Measurements from ENCODE around the gene CYP2C8. TPM values are rescaled to one million over a fixed set of nuclear protein-coding genes. Genes with fewer than 3 reads are reported as not detected.
"Not testable (repeated sequence)": the region's sequence is repeated elsewhere in the genome, so short reads cannot be mapped to it uniquely, and the experiment has no call there.

Gene CYP2C8
- under 1 TPM in 1 of 2 experiments, not detected in 1; 0.38 TPM for total RNA-seq

GRCh38 chr10:95069286-95069685, at the start of gene CYP2C8:
Gene CYP2C8 (minus strand): TSS chr10:95069497. CDS start chr10:95069402, 95 bp downstream.
- no peak for ATAC-seq
- H3K4me1 Mint-ChIP-seq (ENCODE audit: low read depth) = no peaks in the 10 kb centered on the region
- H3K9me3 Mint-ChIP-seq = no peaks in the 10 kb centered on the region
- H3K27ac Mint-ChIP-seq = no peak within 1 kb of the TSS
- no peaks in the 10 kb centered on the region for H3K36me3 Mint-ChIP-seq (ENCODE audit: low read depth)
- TF ChIP-seq CTCF (IDR thresholded peaks at IDR 0.05) = no peak
- DNase-seq = no peak
- H3K27me3 Mint-ChIP-seq = no peaks in the 10 kb centered on the region
- CTCF ChIA-PET = no interaction called here
- POLR2A ChIA-PET = no interaction called here
- intact Hi-C loops (cut with micrococcal nuclease) = no loop called here
- H3K4me3 Mint-ChIP-seq = no peak within 1 kb of the TSS

GRCh38 chr10:95116869-95117269, 47.6 kb upstream of the CYP2C8 start:
- DNase-seq = no peak
- Mint-ChIP-seq H3K4me3 (no peak overlapping the region), H3K27me3 (peaks cover 2% of the 10 kb centered on the region), H3K36me3 (ENCODE audit: low read depth) (no peaks in the 10 kb centered on the region), H3K9me3 (peaks cover 10% of the 10 kb centered on the region), H3K4me1 (ENCODE audit: low read depth) (no peaks in the 10 kb centered on the region), H3K27ac (no peak overlapping the region)
- CTCF ChIA-PET = no interaction called here
- intact Hi-C loops (cut with micrococcal nuclease) = no loop called here
- no peak for TF ChIP-seq CTCF (IDR thresholded peaks at IDR 0.05)
- POLR2A ChIA-PET = no interaction called here
- no peak for ATAC-seq

GRCh38 chr10:95110823-95111222, 41.5 kb upstream of the CYP2C8 start:
- H3K4me3 Mint-ChIP-seq; H3K27ac Mint-ChIP-seq; H3K27me3 Mint-ChIP-seq; H3K36me3 Mint-ChIP-seq (ENCODE audit: low read depth); POLR2A ChIA-PET; H3K4me1 Mint-ChIP-seq (ENCODE audit: low read depth); H3K9me3 Mint-ChIP-seq; ATAC-seq; intact Hi-C loops (cut with micrococcal nuclease); CTCF ChIA-PET; DNase-seq: not testable (repeated sequence)

GRCh38 chr10:95097805-95098204, 28.5 kb upstream of the CYP2C8 start:
- POLR2A ChIA-PET = no interaction called here
- CTCF ChIA-PET = no interaction called here
- peaks cover 3% of the 10 kb centered on the region for H3K9me3 Mint-ChIP-seq
- H3K27me3 Mint-ChIP-seq = no peaks in the 10 kb centered on the region
- intact Hi-C loops (cut with micrococcal nuclease) = no loop called here
- H3K4me1 Mint-ChIP-seq (ENCODE audit: low read depth) = no peaks in the 10 kb centered on the region
- H3K4me3 Mint-ChIP-seq = no peak overlapping the region
- TF ChIP-seq CTCF (IDR thresholded peaks at IDR 0.05) = no peak
- H3K36me3 Mint-ChIP-seq (ENCODE audit: low read depth) = no peaks in the 10 kb centered on the region
- DNase-seq (no peak), ATAC-seq (no peak)
- H3K27ac Mint-ChIP-seq = no peak overlapping the region

- CTCF ChIA-PET = no interaction called here
- no peak for TF ChIP-seq CTCF (IDR thresholded peaks at IDR 0.05)
These were observed 26.8 kb upstream of the CYP2C8 start for GRCh38 chr10:95096143-95096542.

GRCh38 chr10:95079626-95080025, 10.3 kb upstream of the CYP2C8 start:
- H3K9me3 Mint-ChIP-seq; DNase-seq; H3K36me3 Mint-ChIP-seq (ENCODE audit: low read depth); POLR2A ChIA-PET; H3K27me3 Mint-ChIP-seq; intact Hi-C loops (cut with micrococcal nuclease); CTCF ChIA-PET; ATAC-seq; H3K27ac Mint-ChIP-seq; H3K4me1 Mint-ChIP-seq (ENCODE audit: low read depth); H3K4me3 Mint-ChIP-seq: not testable (repeated sequence)

More at GRCh38 chr10:95096143-95096542, 26.8 kb upstream of the CYP2C8 start:
- no peak overlapping the region for H3K27ac Mint-ChIP-seq
- no peaks in the 10 kb centered on the region for H3K36me3 Mint-ChIP-seq (ENCODE audit: low read depth)
- H3K27me3 Mint-ChIP-seq = no peaks in the 10 kb centered on the region
- ATAC-seq = no peak
- DNase-seq = no peak
- H3K4me1 Mint-ChIP-seq (ENCODE audit: low read depth) = no peaks in the 10 kb centered on the region
- POLR2A ChIA-PET = no interaction called here
- peaks cover 5% of the 10 kb centered on the region for H3K9me3 Mint-ChIP-seq
- H3K4me3 Mint-ChIP-seq = no peak overlapping the region
- intact Hi-C loops (cut with micrococcal nuclease) = no loop called here
